A549 (cell line): Measurements from ENCODE around the gene LEKR1. TPM values are rescaled to one million over a fixed set of nuclear protein-coding genes. Genes with fewer than 3 reads are reported as not detected.

Experiments
- ATAC-seq, 2 experiments: fragments of 200-7000 bp in 1 of 2; fragments of >200 bp in 1 of 2; cut with Nextera tagmentation in 1 of 2; cut with Tn5 transposase in 1 of 2; 3 replicates each; pipeline versions ENCODE4 v1.8.0 to v1.9.1; 2018 to 2020; ENCODE audit warnings: mild to moderate bottlenecking in 1 of 2, moderate library complexity in 1 of 2
- CTCF ChIA-PET: fragments of 300-600 bp; sonication (Branson Sonifier 250); formaldehyde crosslinking; extraction: SDS; loops from one replicate; lab custom pipeline; 2021; ENCODE audit warnings: antibody characterized with exemption, inconsistent platforms; lab: Yijun Ruan, JAX
- POLR2A ChIA-PET: fragments of 350-600 bp; formaldehyde crosslinking; extraction: SDS; loops from one replicate; lab custom pipeline; 2021; ENCODE audit warnings: antibody characterized with exemption, inconsistent platforms; lab: Yijun Ruan, JAX
- DNase-seq, 2 experiments: peaks; one replicate each; pipeline versions ENCODE4 v3.0.0 to v3.0.0-alpha.2; 2011 to 2016; ENCODE audit warnings: low read depth in 1 of 2, low spot score in 1 of 2
- FAIRE-seq: peaks from 2 replicates; lab custom pipeline; 2011; peaks lifted over from hg19 to GRCh38; lab: Jason Lieb, UNC
- H3K27ac ChIP-seq, 2 experiments: fragments of >200 bp; sonication (Bioruptor Twin); formaldehyde crosslinking; 3 replicates each; pipeline ENCODE4 v1.5.1; 2016 to 2017
- H3K4me1 ChIP-seq: fragments of >200 bp; sonication (Bioruptor Twin); formaldehyde crosslinking; 3 replicates; pipeline ENCODE4 v1.6.1; 2016
- H3K4me2 ChIP-seq: fragments of >200 bp; sonication (Bioruptor Twin); formaldehyde crosslinking; 3 replicates; pipeline ENCODE4 v1.6.1; 2016
- H3K4me3 ChIP-seq: fragments of >200 bp; sonication (Bioruptor Twin); formaldehyde crosslinking; 3 replicates; pipeline ENCODE4 v1.5.1; 2016
- H3K9me3 ChIP-seq: fragments of >200 bp; sonication (Bioruptor Twin); formaldehyde crosslinking; 3 replicates; pipeline ENCODE4 v1.6.1; 2016
- CEBPB ChIP-seq, 2 experiments: fragments of >200 bp in 1 of 2; sonication (Bioruptor Twin) in 1 of 2; formaldehyde crosslinking in 1 of 2; IDR thresholded peaks; 2 replicates each; pipeline ENCODE4 v1.6.1; 2012 to 2016
- CHD2 ChIP-seq: fragments of 150-350 bp; IDR thresholded peaks from 2 replicates; pipeline ENCODE4 v1.6.1; 2014; ENCODE audit warnings: low read length; ENCODE audit not compliant: partially characterized antibody
- EHF ChIP-seq: fragments of 250-450 bp; sonication (Bioruptor Pico); IDR thresholded peaks from 2 replicates; pipeline ENCODE4 v1.5.0; 2020; ENCODE audit warnings: mild to moderate bottlenecking
- HEYL ChIP-seq: fragments of 250-450 bp; sonication (Bioruptor Pico); IDR thresholded peaks from 2 replicates; pipeline ENCODE4 v1.8.0; 2021; ENCODE audit warnings: mild to moderate bottlenecking, moderate library complexity
- HOXB13 ChIP-seq: fragments of 250-450 bp; sonication (Bioruptor Pico); IDR thresholded peaks from 2 replicates; pipeline ENCODE4 v1.5.0; 2020; ENCODE audit warnings: low read depth, mild to moderate bottlenecking, moderate library complexity
- JUN ChIP-seq, 2 experiments: fragments of >200 bp; sonication (Bioruptor Twin); formaldehyde crosslinking; IDR thresholded peaks; 2 replicates in 1 of 2; 3 replicates in 1 of 2; pipeline ENCODE4 v1.6.1; 2016 to 2017
- KDM1A ChIP-seq: fragments of 200-600 bp; sonication (generic); IDR thresholded peaks from 2 replicates; pipeline ENCODE4 v1.6.1; 2016; ENCODE audit warnings: low read depth, mild to moderate bottlenecking
- MAFK ChIP-seq: fragments of 450-650 bp; IDR thresholded peaks from 2 replicates; pipeline ENCODE4 v1.6.1; 2014; ENCODE audit not compliant: partially characterized antibody
- NPAS2 ChIP-seq: fragments of 250-450 bp; sonication (Bioruptor Pico); IDR thresholded peaks from 2 replicates; pipeline ENCODE4 v1.8.0; 2022; ENCODE audit warnings: mild to moderate bottlenecking, moderate library complexity, borderline replicate concordance
- POLR2A ChIP-seq: IDR thresholded peaks from 2 replicates; pipeline ENCODE4 v1.6.1; 2012; ENCODE audit warnings: mild to moderate bottlenecking, low read length
- POLR2AphosphoS2 ChIP-seq: conservative IDR thresholded peaks from 2 replicates; pipeline ENCODE4 v1.6.1; 2012; ENCODE audit warnings: low read length, improper control_type of control experiment, inconsistent platforms
- RCOR1 ChIP-seq: fragments of 150-350 bp; IDR thresholded peaks from 2 replicates; pipeline ENCODE4 v1.6.1; 2014; ENCODE audit warnings: antibody characterized with exemption, low read length, low read depth
- TP53 ChIP-seq: fragments of 250-450 bp; sonication (Bioruptor Pico); IDR thresholded peaks from 2 replicates; pipeline ENCODE4 v1.5.0; 2021; ENCODE audit warnings: mild to moderate bottlenecking, moderate library complexity
- ZSCAN20 ChIP-seq: fragments of 250-450 bp; sonication (Bioruptor Pico); IDR thresholded peaks from 2 replicates; pipeline ENCODE4 v1.8.0; 2022; ENCODE audit warnings: mild to moderate bottlenecking, moderate library complexity
- WGBS: methylation state at CpG from one replicate; pipeline ENCODE4 v1.1.6; 2017; ENCODE audit errors: missing lambda C conversion rate; 5-methylcytosine and 5-hydroxymethylcytosine counted together
- polyA plus RNA-seq, 4 experiments: library from polyadenylated mRNA; depleted of rRNA in 3 of 4; stranded (reverse); fragments of >200 nt; fragmentation: RNase III in 1 of 4; extraction: RNeasy Plus Mini Kit Qiagen cat#74134 plus additional on column Dnase treatment in 1 of 4; gene quantifications; 2 replicates in 3 of 4; 3 replicates in 1 of 4; pipeline ENCODE4 v1.2.3, GENCODE V29; 2011 to 2017
- TF ChIP-seq, protein P1 (sequence below): fragments of >200 bp; sonication (Bioruptor Twin); formaldehyde crosslinking; IDR thresholded peaks from 2 replicates; pipeline ENCODE4 v1.6.1; 2016
- TF ChIP-seq, protein P2 (sequence below): fragments of 250-450 bp; sonication (Bioruptor Pico); IDR thresholded peaks from 2 replicates; pipeline ENCODE4 v1.5.0; 2020; ENCODE audit warnings: low read depth, mild to moderate bottlenecking, moderate library complexity
- TF ChIP-seq, protein P3 (sequence below): fragments of 200-600 bp; sonication (generic); IDR thresholded peaks from 2 replicates; pipeline ENCODE4 v1.6.1; 2016; ENCODE audit warnings: antibody characterized with exemption, mild to moderate bottlenecking, moderate library complexity

LEKR1 gene
- polyA plus RNA-seq, 2 of the 4 experiments (the other 2 are of a cell fraction), result 1.3 to 1.4 TPM

DNA sequence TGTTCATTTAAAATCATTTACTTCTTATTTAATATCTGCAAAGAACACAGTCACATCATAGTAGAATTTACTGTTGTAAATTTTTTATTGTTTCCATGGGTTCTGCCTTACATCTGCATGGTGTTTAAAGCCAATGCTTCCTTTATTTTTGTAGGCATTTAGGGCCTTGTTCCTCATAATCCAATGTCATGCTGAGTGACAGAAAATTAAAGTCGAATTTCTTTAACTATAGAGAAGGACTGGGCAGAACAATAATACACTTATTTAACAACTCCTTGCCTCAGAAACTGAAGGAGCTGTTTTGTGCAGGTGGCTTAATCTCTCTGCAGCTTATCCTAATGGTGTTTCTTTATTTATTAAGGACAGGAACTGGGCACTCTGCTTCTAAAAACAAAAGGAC lies 149.6 kb downstream of the LEKR1 start:
- Histone ChIP-seq H3K9me3 (no peaks in the 10 kb centered on the region), H3K4me3 (no peak overlapping the region), H3K4me2 (no peak overlapping the region), H3K27ac (no peak overlapping the region), H3K4me1 (no peaks in the 10 kb centered on the region)
- FAIRE-seq (no peak), ATAC-seq (no peak), DNase-seq (no peak)
- ChIA-PET CTCF (no interaction called here), POLR2A (no interaction called here)
- WGBS, result 0% methylated on average over 1 of the region's 1 CpG
- TF ChIP-seq CHD2 (no peak), HOXB13 (CRISPR knock-in tag) (no peak), CEBPB (IDR thresholded peaks at IDR 0.05) (no peak), NPAS2 (no peak), POLR2AphosphoS2 (no peak), RCOR1 (no peak), JUN (IDR thresholded peaks at IDR 0.05) (no peak), TP53 (CRISPR knock-in tag) (no peak), KDM1A (no peak), POLR2A (no peak)
- TF ChIP-seq, protein P1, sequence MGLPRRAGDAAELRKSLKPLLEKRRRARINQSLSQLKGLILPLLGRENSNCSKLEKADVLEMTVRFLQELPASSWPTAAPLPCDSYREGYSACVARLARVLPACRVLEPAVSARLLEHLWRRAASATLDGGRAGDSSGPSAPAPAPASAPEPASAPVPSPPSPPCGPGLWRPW, result no peak
- TF ChIP-seq, protein P2, sequence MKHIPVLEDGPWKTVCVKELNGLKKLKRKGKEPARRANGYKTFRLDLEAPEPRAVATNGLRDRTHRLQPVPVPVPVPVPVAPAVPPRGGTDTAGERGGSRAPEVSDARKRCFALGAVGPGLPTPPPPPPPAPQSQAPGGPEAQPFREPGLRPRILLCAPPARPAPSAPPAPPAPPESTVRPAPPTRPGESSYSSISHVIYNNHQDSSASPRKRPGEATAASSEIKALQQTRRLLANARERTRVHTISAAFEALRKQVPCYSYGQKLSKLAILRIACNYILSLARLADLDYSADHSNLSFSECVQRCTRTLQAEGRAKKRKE (CRISPR knock-in tag), result no peak
- TF ChIP-seq, protein P3, sequence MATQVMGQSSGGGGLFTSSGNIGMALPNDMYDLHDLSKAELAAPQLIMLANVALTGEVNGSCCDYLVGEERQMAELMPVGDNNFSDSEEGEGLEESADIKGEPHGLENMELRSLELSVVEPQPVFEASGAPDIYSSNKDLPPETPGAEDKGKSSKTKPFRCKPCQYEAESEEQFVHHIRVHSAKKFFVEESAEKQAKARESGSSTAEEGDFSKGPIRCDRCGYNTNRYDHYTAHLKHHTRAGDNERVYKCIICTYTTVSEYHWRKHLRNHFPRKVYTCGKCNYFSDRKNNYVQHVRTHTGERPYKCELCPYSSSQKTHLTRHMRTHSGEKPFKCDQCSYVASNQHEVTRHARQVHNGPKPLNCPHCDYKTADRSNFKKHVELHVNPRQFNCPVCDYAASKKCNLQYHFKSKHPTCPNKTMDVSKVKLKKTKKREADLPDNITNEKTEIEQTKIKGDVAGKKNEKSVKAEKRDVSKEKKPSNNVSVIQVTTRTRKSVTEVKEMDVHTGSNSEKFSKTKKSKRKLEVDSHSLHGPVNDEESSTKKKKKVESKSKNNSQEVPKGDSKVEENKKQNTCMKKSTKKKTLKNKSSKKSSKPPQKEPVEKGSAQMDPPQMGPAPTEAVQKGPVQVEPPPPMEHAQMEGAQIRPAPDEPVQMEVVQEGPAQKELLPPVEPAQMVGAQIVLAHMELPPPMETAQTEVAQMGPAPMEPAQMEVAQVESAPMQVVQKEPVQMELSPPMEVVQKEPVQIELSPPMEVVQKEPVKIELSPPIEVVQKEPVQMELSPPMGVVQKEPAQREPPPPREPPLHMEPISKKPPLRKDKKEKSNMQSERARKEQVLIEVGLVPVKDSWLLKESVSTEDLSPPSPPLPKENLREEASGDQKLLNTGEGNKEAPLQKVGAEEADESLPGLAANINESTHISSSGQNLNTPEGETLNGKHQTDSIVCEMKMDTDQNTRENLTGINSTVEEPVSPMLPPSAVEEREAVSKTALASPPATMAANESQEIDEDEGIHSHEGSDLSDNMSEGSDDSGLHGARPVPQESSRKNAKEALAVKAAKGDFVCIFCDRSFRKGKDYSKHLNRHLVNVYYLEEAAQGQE, result no peak

DNA sequence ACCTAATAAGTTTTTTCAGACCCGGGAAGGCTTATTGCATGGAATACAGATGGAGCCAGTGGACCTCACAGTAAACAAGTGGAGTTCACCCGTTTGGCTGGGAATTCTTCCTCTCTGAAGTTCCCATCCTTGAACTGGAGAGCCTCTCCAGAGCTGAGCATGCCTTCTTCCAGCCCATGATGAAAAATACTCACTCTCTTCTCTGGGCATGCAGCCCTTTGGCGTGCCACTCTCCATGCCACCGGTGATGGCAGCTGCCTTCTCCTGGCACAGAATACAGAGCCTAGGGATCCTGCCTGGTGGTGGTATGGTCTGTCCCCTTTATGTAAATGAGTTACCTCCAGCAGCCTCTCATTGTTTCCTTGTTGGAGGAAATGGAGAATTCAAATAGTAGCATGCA lies 150.8 kb downstream of the LEKR1 start:
- POLR2A ChIA-PET, result no interaction called here
- no peak for FAIRE-seq

DNA sequence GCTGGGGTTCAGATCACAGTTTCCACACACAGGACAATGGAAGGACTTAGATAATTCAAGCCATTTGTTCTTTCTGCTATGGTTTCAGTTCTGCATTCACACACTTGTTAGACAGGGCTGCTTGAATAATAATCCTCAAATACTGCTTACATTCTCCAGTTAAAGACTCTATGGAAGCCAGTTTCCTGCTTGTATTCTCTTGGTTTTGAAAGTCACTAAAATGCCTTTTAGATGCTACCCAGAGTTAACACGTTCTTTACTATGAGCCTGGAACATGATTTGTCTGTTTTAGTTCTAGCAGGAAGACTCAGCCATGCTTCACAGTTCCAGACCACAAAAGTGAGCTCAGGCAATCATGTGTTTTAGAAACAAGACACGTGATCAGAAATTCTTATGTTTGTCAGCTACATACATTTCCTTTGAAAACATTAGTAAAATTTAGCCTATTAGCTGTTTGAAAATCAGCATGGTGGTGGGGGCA lies 152.4 kb downstream of the LEKR1 start:
- POLR2A ChIA-PET, result no interaction called here
- FAIRE-seq, result no peak

More for the DNA sequence above, 150.8 kb downstream of the LEKR1 start:
- DNase-seq (no peak), ATAC-seq (no peak; a peak in 1 of 6 replicates)
- no peak overlapping the region for H3K27ac ChIP-seq
- TF ChIP-seq KDM1A (no peak), EHF (CRISPR knock-in tag) (no peak), HEYL (CRISPR knock-in tag) (no peak)
- TF ChIP-seq, protein P1, result no peak
- no peak overlapping the region for H3K4me2 ChIP-seq
- H3K4me1 ChIP-seq, result no peaks in the 10 kb centered on the region
- CTCF ChIA-PET, result no interaction called here
- no peak overlapping the region for H3K4me3 ChIP-seq
- no peaks in the 10 kb centered on the region for H3K9me3 ChIP-seq
- WGBS, result 75% methylated on average over 4 of the region's 4 CpGs

More for the DNA sequence above, 152.4 kb downstream of the LEKR1 start:
- WGBS, result 48% methylated on average over 2 of the region's 2 CpGs
- CTCF ChIA-PET, result interaction anchor here (1.0 kb wide), 1 partner anchor 158 kb away, joined by 3 read pairs; no protein-coding TSS in a partner anchor
- TF ChIP-seq MAFK, result no peak
- no peak for TF ChIP-seq ZSCAN20
- no peak for TF ChIP-seq RCOR1
- DNase-seq, result no peak
- H3K9me3 ChIP-seq, result no peaks in the 10 kb centered on the region
- no peak overlapping the region for H3K27ac ChIP-seq
- no peaks in the 10 kb centered on the region for H3K4me1 ChIP-seq
- no peak overlapping the region for H3K4me3 ChIP-seq
- H3K4me2 ChIP-seq, result no peak overlapping the region
- ATAC-seq, result no peak
